ENCODE measurements around the gene EIF6.

Gene EIF6

GRCh38 chr20:35299780-35300179 is 15.2 kb upstream of the EIF6 start:
- no peak overlapping the region for H3K4me3 ChIP-seq (ENCODE audit: low read depth, low read length)
- TF ChIP-seq CTCF (IDR thresholded peaks at IDR 0.05; ENCODE audit: insufficient read depth, low read depth, low read length, missing control alignments), result no peak
- no peak for DNase-seq (ENCODE audit: low read depth)

GRCh38 chr20:35298264-35298663 is 13.7 kb upstream of the EIF6 start:
- no peak for TF ChIP-seq CTCF (IDR thresholded peaks at IDR 0.05; ENCODE audit: insufficient read depth, low read depth, low read length, missing control alignments)
- no peak overlapping the region for H3K4me3 ChIP-seq (ENCODE audit: low read depth, low read length)
- no peak for DNase-seq (ENCODE audit: low read depth)

- no peak overlapping the region for H3K4me3 ChIP-seq (ENCODE audit: low read depth, low read length)
- TF ChIP-seq CTCF (IDR thresholded peaks at IDR 0.05; ENCODE audit: insufficient read depth, low read depth, low read length, missing control alignments), result no peak
- no peak for DNase-seq (ENCODE audit: low read depth)
Observed at GRCh38 chr20:35297740-35298139, 13.2 kb upstream of the EIF6 start.

GRCh38 chr20:35297155-35297554 is 12.6 kb upstream of the EIF6 start:
- TF ChIP-seq CTCF (IDR thresholded peaks at IDR 0.05; ENCODE audit: insufficient read depth, low read depth, low read length, missing control alignments), result no peak
- no peak for DNase-seq (ENCODE audit: low read depth)
- H3K4me3 ChIP-seq (ENCODE audit: low read depth, low read length), result no peak overlapping the region

GRCh38 chr20:35296101-35296554 is 11.6 kb upstream of the EIF6 start:
- no peak for TF ChIP-seq CTCF (IDR thresholded peaks at IDR 0.05; ENCODE audit: insufficient read depth, low read depth, low read length, missing control alignments)
- DNase-seq (ENCODE audit: low read depth), result no peak
- H3K4me3 ChIP-seq (ENCODE audit: low read depth, low read length), result no peak overlapping the region

GRCh38 chr20:35295674-35296073 is 11.1 kb upstream of the EIF6 start:
- H3K4me3 ChIP-seq (ENCODE audit: low read depth, low read length), result no peak overlapping the region
- TF ChIP-seq CTCF (IDR thresholded peaks at IDR 0.05; ENCODE audit: insufficient read depth, low read depth, low read length, missing control alignments), result no peak
- no peak for DNase-seq (ENCODE audit: low read depth)

GRCh38 chr20:35295058-35295457 is 10.5 kb upstream of the EIF6 start:
- H3K4me3 ChIP-seq (ENCODE audit: low read depth, low read length), result no peak overlapping the region
- TF ChIP-seq CTCF (IDR thresholded peaks at IDR 0.05; ENCODE audit: insufficient read depth, low read depth, low read length, missing control alignments), result no peak
- DNase-seq (ENCODE audit: low read depth), result no peak
